HepG2 (cell line): ENCODE measurements around the gene AFG1L. TPM values are rescaled to one million over a fixed set of nuclear protein-coding genes. Genes with fewer than 3 reads are reported as not detected.

Experiments used
- ATAC-seq: fragments of 200-7000 bp; cut with Tn5 transposase; 3 replicates; pipeline ENCODE4 v1.9.1; 2020; ENCODE audit warnings: mild to moderate bottlenecking, moderate library complexity
- BruUV-seq: library from RNA; stranded (reverse); fragments of 400-500 nt; replicated peaks from 2 replicates; lab custom pipeline; 2021; lab: Mats Ljungman, UMichigan
- CTCF ChIA-PET: fragments of 300-600 bp; formaldehyde crosslinking; extraction: SDS; loops from one replicate; lab custom pipeline; 2021; ENCODE audit warnings: low total read pairs, inconsistent platforms, low intra/inter-chr PET ratio; lab: Yijun Ruan, JAX
- POLR2A ChIA-PET: fragments of 350-600 bp; sonication (Branson Sonifier 250); formaldehyde crosslinking; loops from one replicate; lab custom pipeline; 2020; ENCODE audit warnings: antibody characterized with exemption, inconsistent platforms; lab: Yijun Ruan, JAX
- DNase-seq: peaks from one replicate; pipeline ENCODE4 v3.0.0-alpha.2; 2015; ENCODE audit warnings: low spot score
- FAIRE-seq: peaks from 3 replicates; lab custom pipeline; 2011; peaks lifted over from hg19 to GRCh38; lab: Jason Lieb, UNC
- H2AFZ ChIP-seq: one replicate; pipeline ENCODE4 v1.6.1; 2011; ENCODE audit warnings: low read length, inconsistent platforms
- H3K27ac ChIP-seq: fragments of 300-600 bp; 3 replicates; pipeline ENCODE4 v1.8.0; 2011; ENCODE audit warnings: mixed run types, mild to moderate bottlenecking, mixed read lengths, low read length, inconsistent platforms; ENCODE audit not compliant: insufficient read depth; ENCODE audit errors: extremely low read length
- H3K27me3 ChIP-seq, 2 experiments: fragments of 200-600 bp in 1 of 2; 2 replicates in 1 of 2; 3 replicates in 1 of 2; pipeline versions ENCODE4 v1.6.0 to v1.8.0; 2011; ENCODE audit warnings: low read length in 2 of 2, mild to moderate bottlenecking in 2 of 2, moderate library complexity in 2 of 2, inconsistent platforms in 1 of 2; ENCODE audit not compliant: insufficient read depth in 2 of 2, control insufficient read depth in 1 of 2
- H3K36me3 ChIP-seq, 2 experiments: fragments of 200-600 bp in 1 of 2; replicated peaks in 1 of 2; 2 replicates in 1 of 2; 3 replicates in 1 of 2; pipeline versions ENCODE4 v1.5.1 to v1.8.0; 2011; ENCODE audit warnings: low read length in 2 of 2, inconsistent platforms in 1 of 2; ENCODE audit not compliant: insufficient read depth in 2 of 2, control insufficient read depth in 1 of 2
- H3K4me1 ChIP-seq: 2 replicates; pipeline ENCODE4 v1.5.1; 2012; ENCODE audit warnings: low read length, inconsistent platforms; ENCODE audit not compliant: insufficient read depth
- H3K4me2 ChIP-seq: 2 replicates; pipeline ENCODE4 v1.6.0; 2011; ENCODE audit warnings: low read depth, low read length, inconsistent platforms
- H3K4me3 ChIP-seq, 3 experiments: fragments of 200-600 bp in 1 of 3; sonication (generic), shearing (Covaris generic) in 1 of 3; replicated peaks in 1 of 3; 2 replicates each; pipeline ENCODE4 v1.5.1; 2011 to 2016; ENCODE audit warnings: low read length in 3 of 3, inconsistent platforms in 2 of 3, low read depth in 2 of 3, mild to moderate bottlenecking in 2 of 3, control low read depth in 1 of 3, mixed read lengths in 1 of 3; ENCODE audit not compliant: insufficient read depth in 1 of 3
- H3K79me2 ChIP-seq: one replicate; pipeline ENCODE4 v1.6.1; 2011; ENCODE audit warnings: low read length, inconsistent platforms; ENCODE audit not compliant: insufficient read depth
- H3K9ac ChIP-seq: 2 replicates; pipeline ENCODE4 v1.6.0; 2011; ENCODE audit warnings: mild to moderate bottlenecking, low read depth, low read length, inconsistent platforms; ENCODE audit not compliant: insufficient read depth
- H3K9me3 ChIP-seq: 2 replicates; pipeline ENCODE4 v1.5.1; 2012; ENCODE audit warnings: mild to moderate bottlenecking, low read length
- H4K20me1 ChIP-seq: 2 replicates; pipeline ENCODE4 v1.6.0; 2011; ENCODE audit warnings: inconsistent platforms, mild to moderate bottlenecking, low read length, moderate library complexity; ENCODE audit not compliant: insufficient read depth
- DNMT1 ChIP-seq: sonication (generic); formaldehyde crosslinking; IDR thresholded peaks from 2 replicates; pipeline ENCODE4 v1.5.1; 2020; ENCODE audit warnings: mild to moderate bottlenecking, missing genetic modification reagents
- DNMT3B ChIP-seq: conservative IDR thresholded peaks from 2 replicates; pipeline ENCODE4 v1.6.1; 2016; ENCODE audit warnings: missing biosample characterization, control low read depth
- GATA4 ChIP-seq: sonication (generic); IDR thresholded peaks from 2 replicates; pipeline ENCODE4 v1.6.1; 2016; ENCODE audit warnings: antibody characterized with exemption, low read depth, borderline replicate concordance
- GATAD2A ChIP-seq: IDR thresholded peaks from 2 replicates; pipeline ENCODE4 v1.6.1; 2016
- HOXA7 ChIP-seq: sonication (generic); formaldehyde crosslinking; IDR thresholded peaks from 2 replicates; pipeline ENCODE4 v1.8.1; 2022; ENCODE audit warnings: mild to moderate bottlenecking, missing genetic modification reagents, moderate library complexity
- RELA ChIP-seq: sonication (generic); formaldehyde crosslinking; IDR thresholded peaks from 2 replicates; pipeline ENCODE4 v1.4.0; 2020; ENCODE audit warnings: missing genetic modification reagents
- SNAPC4 ChIP-seq: sonication (generic); formaldehyde crosslinking; IDR thresholded peaks from 2 replicates; pipeline ENCODE4 v1.4.0; 2020; ENCODE audit warnings: mild to moderate bottlenecking, missing genetic modification reagents
- THAP11 ChIP-seq: IDR thresholded peaks from 2 replicates; pipeline ENCODE4 v1.6.1; 2016; ENCODE audit warnings: missing biosample characterization, missing genetic modification reagents
- ZBTB21 ChIP-seq: sonication (generic); formaldehyde crosslinking; IDR thresholded peaks from 2 replicates; pipeline ENCODE4 v1.4.0; 2020; ENCODE audit warnings: missing genetic modification reagents
- ZBTB46 ChIP-seq: sonication (generic); formaldehyde crosslinking; IDR thresholded peaks from 2 replicates; pipeline ENCODE4 v1.4.0; 2020; ENCODE audit warnings: mild to moderate bottlenecking, missing genetic modification reagents, borderline replicate concordance
- ZFP62 ChIP-seq: sonication (generic); formaldehyde crosslinking; IDR thresholded peaks from 2 replicates; pipeline ENCODE4 v1.4.0; 2020; ENCODE audit warnings: missing genetic modification reagents
- ZNF570 ChIP-seq: sonication (generic); formaldehyde crosslinking; IDR thresholded peaks from 2 replicates; pipeline ENCODE4 v1.4.0; 2020; ENCODE audit warnings: mild to moderate bottlenecking, missing genetic modification reagents, borderline replicate concordance
- ZNF652 ChIP-seq: IDR thresholded peaks from 2 replicates; pipeline ENCODE4 v1.6.1; 2016; ENCODE audit warnings: low read depth, borderline replicate concordance
- ZNF704 ChIP-seq: sonication (generic); formaldehyde crosslinking; IDR thresholded peaks from 2 replicates; pipeline ENCODE4 v1.8.1; 2023; ENCODE audit warnings: mild to moderate bottlenecking, inconsistent platforms, moderate library complexity, missing genetic modification reagents, borderline replicate concordance
- ZNF841 ChIP-seq: sonication (generic); formaldehyde crosslinking; IDR thresholded peaks from 2 replicates; pipeline ENCODE4 v1.8.1; 2023; ENCODE audit warnings: missing genetic modification reagents, borderline replicate concordance
- ZSCAN29 ChIP-seq: sonication (generic); formaldehyde crosslinking; conservative IDR thresholded peaks from 2 replicates; pipeline ENCODE4 v1.4.0; 2020; ENCODE audit warnings: mild to moderate bottlenecking, missing genetic modification reagents
- WGBS: methylation state at CpG from one replicate; pipeline ENCODE4 v1.1.6; 2017; ENCODE audit warnings: low lambda C conversion rate; 5-methylcytosine and 5-hydroxymethylcytosine counted together
- in situ Hi-C: cut with HindIII; loops from 2 replicates; pipeline ENCODE4 v1.10.0; 2017; ENCODE audit warnings: low pct_unique_long_range_greater_than_20kb; ENCODE audit not compliant: extremely low pct_ligation_motif_present
- intact Hi-C: fragments of 100-400 bp; cut with micrococcal nuclease; formaldehyde crosslinking; loops from one replicate; pipeline ENCODE4 v1.10.0; 2022; ENCODE audit not compliant: unreplicated experiment
- polyA plus RNA-seq, 8 experiments: library from polyadenylated mRNA; depleted of rRNA in 3 of 8; stranded (reverse) in 7 of 8; unstranded in 1 of 8; fragments of >200 nt; fragmentation: Illumina TruSeq in 4 of 8; extraction: Trizol in 4 of 8; gene quantifications; 2 replicates each; pipeline versions ENCODE4 v1.2.1 to v1.2.3, GENCODE V29; 2011 to 2016; ENCODE audit warnings: low read depth in 4 of 8, missing spikeins in 1 of 8, mixed read lengths in 1 of 8; ENCODE audit not compliant: insufficient read depth in 1 of 8
- total RNA-seq, 5 experiments: library from RNA; depleted of rRNA; stranded (reverse); fragments of >200 nt; fragmentation: Illumina TruSeq; extraction: Trizol; gene quantifications; 2 replicates each; pipeline ENCODE4 v1.2.3, GENCODE V29; 2016; ENCODE audit warnings: low read depth in 1 of 5

AFG1L gene
- total and polyA plus RNA-seq, 2 of the 13 experiments (the other 11 are each of a cell fraction or from before 2014, with no cell fraction given): 3.1 to 14.0 TPM

- in situ Hi-C loops (no loop called here), intact Hi-C loops (loop anchor here (1.0 kb wide), 1 partner anchor 33 kb away; the partner anchor contains the start of gene SNX3)
- Histone ChIP-seq H3K9me3 (no peaks in the 10 kb centered on the region), H3K4me2 (peak overlapping the region; percentile 93), H3K27ac (peak overlapping the region; percentile 96), H3K9ac (peak overlapping the region; percentile 94), H3K79me2 (peaks cover 18% of the 10 kb centered on the region), H4K20me1 (no peaks in the 10 kb centered on the region), H2AFZ (peak overlapping the region; percentile 88), H3K4me3 (peak overlapping the region; percentile 59 to 84 (median 72)), H3K36me3 (no peaks in the 10 kb centered on the region), H3K4me1 (0 out of 2 replicates have a peak, but pooled peaks cover 1% of the 10 kb centered on the region), H3K27me3 (no peaks in the 10 kb centered on the region; a peak in 1 of 5 replicates)
- BruUV-seq: TSS peak; percentile 97
- FAIRE-seq (no peak), DNase-seq (no peak), ATAC-seq (peak; percentile 54)
- ChIA-PET CTCF (no interaction called here), POLR2A (interaction anchor here (0.6 to 2.6 kb wide), 13 partner anchors 9 to 292 kb away, joined by 3 to 36 read pairs (median 4); partner anchors contain the start of gene SNX3)
- 1% methylated on average over 16 of the region's 16 CpGs for WGBS
- TF ChIP-seq ZNF704 (CRISPR knock-in tag) (no peak), RELA (CRISPR knock-in tag) (no peak), DNMT3B (CRISPR knock-in tag) (0 out of 2 replicates have a peak, but pooled peaks have one; percentile 12), ZFP62 (CRISPR knock-in tag) (no peak), ZSCAN29 (CRISPR knock-in tag) (0 out of 2 replicates have a peak, but pooled peaks have one; percentile 53), ZNF841 (no peak), SNAPC4 (CRISPR knock-in tag) (0 out of 2 replicates have a peak, but pooled peaks have one; percentile 30), THAP11 (CRISPR knock-in tag) (no peak), ZNF652 (CRISPR knock-in tag) (no peak), ZBTB46 (no peak), GATA4 (no peak), ZNF570 (CRISPR knock-in tag) (no peak), GATAD2A (no peak), ZBTB21 (CRISPR knock-in tag) (peak; percentile 50; the same call in 1 of the 2 replicates), HOXA7 (CRISPR knock-in tag) (no peak), DNMT1 (CRISPR knock-in tag) (no peak)
Observed at GRCh38 chr6:108294297-108294726, 542 bp upstream of the AFG1L start.
